ENCODE data around the gene CCDC167.
"Not testable (repeated sequence)": the region's sequence is repeated elsewhere in the genome, so short reads cannot be mapped to it uniquely, and the experiment has no call there.

CCDC167 gene

DNA sequence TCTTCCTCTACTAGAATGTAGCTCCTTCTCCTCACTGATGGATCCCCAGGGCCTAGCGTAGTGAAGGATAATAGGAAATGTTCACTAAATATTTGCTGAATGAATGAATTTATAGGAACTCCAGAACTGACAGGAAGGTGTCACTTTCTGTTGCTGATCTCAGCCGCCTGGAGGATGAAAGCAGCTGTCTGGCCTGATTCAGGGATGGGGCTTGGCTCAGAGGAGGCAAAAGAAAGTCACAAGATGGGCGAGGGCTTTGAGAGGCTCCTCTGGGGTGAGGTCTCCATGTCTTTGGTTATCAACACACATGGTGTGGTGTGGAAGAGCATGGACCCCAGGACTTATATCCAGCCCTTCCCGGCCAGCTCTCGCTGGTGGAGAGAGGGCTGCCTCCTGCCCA lies 11.5 kb upstream of the CCDC167 start:
- DNase-seq (ENCODE audit: low read depth in 2 of 2), result no peak

DNA sequence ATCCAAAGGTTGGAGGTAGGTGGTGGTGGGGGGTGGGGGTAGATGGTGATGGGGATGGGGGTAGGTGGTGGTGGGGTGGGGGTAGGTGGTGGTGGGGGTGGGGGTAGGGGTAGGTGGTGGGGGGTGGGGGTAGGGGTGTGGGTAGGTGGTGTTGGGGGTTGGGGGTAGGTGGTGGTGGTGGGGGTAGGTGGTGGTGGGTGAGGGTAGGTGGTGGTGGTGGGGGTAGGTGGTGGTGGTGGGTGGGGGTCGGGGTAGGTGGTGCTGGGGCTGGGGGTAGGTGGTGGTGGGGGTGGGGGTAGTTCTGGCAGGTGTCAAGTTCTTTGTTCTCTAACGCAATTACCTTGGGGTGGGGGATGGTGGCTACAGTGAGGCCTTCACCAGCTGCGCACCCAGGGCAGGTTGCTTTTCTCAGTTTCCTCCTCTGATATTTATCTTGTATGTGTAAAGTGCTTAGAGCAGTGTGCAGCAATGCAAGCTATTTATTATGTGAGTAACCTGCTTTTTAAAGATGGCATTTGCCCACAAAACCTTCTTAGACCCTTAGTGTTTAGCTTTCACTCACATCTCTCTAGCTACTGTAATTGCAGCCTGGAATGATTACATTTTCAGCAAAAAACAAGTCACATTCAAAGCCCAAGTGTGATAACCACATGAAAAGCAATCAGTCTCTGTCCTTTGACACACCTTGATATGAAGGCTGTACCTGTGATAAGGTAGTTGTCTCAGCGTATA lies 8.2 kb upstream of the CCDC167 start:
- DNase-seq (ENCODE audit: low read depth in 2 of 2), result no peak

DNA sequence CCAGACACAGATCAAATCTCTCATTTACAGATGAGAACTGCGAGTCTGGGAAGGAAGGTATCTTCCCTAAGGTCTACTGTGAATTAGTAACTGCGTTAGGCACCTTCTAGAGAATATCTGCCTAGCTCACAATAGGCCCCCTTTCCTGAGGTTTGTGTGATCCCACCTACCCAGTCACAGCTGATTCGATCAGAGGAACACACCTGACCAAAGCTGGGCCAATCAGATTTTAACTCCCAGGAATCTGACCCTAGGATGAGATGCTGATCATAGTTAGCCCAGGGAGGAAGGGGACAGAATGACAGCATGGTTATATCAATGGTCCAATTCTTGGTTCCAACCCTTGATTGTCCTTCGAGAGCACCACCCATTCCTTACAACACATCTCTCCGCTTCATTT lies 7.4 kb upstream of the CCDC167 start:
- DNase-seq (ENCODE audit: low read depth in 2 of 2), result no peak

DNA sequence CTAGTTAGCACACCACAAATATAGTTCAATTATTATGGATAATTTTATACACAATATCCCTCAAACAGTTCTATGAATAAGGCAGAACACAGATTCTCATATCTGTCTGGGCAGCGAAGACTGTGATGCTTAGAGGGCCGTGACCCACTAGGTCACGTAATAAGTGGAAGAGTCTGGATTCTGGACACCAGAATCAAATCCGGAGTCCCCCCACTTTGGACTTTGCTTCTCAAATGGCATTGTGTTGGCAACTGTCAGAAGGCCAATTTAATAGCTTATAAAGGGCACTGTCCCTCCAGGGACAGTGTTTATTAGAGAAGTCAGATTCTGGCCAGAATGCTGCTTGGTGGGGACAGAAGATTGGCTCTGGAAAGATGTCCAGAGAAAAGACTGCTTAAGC lies 6.8 kb upstream of the CCDC167 start:
- DNase-seq (ENCODE audit: low read depth in 2 of 2), result no peak

DNA sequence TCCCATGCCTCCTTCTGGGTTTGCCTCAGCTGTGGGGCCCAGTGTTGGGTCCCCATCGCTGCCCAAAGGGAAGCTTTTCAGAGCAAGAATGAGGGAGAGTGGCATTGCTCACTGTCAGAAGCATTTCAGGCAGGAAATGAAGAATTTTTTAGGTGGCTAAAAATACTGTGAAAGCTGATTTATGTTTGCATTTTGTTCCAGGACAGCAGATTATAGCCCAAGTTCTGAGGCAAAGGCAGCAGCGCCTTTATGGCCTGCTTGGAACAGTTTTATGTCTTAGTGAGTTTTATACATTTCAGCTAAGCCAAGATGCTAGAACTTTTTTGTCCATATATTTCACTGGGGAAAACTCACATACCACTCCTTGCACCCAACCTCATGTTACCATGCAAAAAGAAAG lies 4.3 kb upstream of the CCDC167 start:
- no peak for DNase-seq (ENCODE audit: low read depth in 2 of 2)

DNA sequence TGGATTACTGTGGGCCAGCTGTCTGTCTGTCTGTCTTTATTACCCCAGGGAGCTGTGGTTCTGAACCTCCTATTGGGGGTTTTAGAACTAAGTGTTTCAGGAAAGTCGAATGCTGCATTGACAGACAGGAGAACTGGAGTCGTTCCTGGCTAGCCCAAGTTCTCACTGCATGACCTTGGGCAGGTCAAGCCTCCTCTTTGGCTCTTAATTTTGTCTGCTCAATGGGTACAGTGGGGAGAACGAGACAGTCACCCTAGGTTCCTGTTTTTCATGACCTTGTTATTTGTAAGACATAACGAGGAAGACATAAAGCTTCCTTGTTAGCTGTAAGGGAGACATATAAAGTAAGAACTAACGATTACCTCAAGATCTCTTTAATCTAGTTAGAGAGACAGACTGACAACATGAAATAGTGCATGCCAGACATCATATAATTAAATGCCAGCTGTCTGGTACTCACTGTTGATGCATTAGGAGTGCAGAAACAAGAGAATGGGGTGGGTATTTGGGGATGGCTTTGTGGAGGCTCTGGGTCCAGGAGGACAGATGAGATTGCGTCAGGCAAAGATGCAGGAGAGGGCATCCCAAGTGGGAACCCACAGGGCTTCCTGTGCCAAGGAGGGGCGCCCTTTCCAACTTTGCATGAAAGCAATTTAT lies 3.7 kb upstream of the CCDC167 start:
- DNase-seq (ENCODE audit: low read depth in 2 of 2), result no peak

DNA sequence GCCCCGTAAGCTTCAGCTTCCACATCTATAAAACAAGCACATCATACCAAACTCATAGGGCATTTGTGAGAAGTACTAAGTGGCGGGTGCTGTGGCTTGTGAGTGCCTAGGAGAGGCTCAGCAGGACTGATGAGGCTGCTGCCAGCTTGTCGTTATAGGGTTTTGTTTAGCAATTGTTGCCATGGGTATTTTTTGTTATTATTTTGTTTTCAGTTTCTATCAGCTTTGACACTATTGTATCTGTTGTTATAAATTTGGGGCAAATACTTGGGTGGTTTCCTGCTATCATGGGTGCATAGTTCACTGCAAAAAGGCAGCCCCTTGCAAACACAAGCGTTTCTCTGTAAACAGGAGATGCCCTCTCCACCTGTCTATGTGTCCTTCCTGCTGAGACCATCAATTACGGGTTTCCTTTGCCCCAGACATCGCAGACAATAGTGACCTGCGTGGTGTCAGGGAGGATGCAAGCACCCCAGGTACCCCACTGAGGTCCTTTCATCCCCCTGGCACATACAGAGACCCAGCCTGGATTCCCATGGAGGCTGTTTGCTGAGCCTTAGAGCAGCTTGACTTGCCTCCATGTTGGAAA lies 3.1 kb upstream of the CCDC167 start:
- DNase-seq (ENCODE audit: low read depth in 2 of 2), result no peak

DNA sequence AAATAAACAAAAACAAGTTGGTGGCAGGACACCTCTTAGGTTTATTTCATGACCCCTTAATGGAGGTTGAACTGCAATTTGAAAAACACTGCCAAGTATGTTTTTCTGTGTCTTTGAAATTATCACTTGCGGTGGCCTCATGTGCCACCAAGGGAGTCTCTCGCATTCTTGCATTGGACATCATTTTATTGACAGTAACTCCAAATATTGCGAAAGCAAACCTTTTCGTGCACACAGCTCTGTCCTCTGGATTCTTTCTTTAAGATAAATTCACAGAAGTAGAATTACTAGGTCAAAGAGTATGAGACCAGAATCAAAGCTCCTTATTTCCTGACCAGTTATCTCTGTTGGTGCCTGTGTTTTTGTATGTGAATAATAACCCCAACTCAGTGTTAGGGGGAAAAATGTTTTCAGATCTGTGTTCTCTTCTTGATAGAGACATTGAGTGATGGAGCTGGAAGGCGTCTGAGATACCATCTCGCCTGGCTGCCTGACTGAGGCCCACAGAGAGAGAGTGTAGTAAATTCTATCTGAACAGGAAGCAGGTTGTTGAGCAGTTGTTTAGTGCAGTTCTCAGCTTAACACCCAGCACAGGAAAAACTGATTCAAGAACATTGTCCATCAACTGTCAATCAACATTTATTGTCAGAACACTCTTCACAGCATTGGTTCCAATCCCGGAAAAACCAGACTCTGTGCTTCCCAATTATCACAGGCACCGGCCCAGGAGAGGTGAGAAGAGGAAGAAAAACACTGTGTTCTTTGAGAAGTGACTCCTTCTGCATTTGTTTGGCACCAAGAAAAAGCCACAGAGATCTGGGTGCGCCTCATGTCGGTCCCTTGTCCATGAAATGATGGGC lies 2.2 kb upstream of the CCDC167 start:
- DNase-seq (ENCODE audit: low read depth in 2 of 2), result no peak

DNA sequence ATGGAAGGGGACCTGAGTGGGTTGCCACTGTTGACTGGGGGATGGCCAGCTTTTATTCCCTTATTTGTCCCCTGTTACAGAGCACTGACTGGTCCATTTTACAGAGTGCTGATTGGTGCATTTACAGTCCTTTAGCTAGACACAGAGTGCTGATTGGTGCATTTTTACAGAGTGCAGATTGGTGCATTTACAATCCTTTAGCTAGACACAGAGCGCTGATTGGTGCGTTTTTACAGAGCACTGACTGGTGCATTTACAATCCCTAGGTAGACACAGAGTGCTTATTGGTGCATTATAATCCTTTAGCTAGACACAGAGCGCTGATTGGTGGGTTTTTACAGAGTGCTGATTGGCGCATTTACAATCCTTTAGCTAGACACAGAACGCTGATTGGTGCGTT lies 1.2 kb upstream of the CCDC167 start:
- DNase-seq (ENCODE audit: low read depth in 2 of 2), result not testable (repeated sequence)

DNA sequence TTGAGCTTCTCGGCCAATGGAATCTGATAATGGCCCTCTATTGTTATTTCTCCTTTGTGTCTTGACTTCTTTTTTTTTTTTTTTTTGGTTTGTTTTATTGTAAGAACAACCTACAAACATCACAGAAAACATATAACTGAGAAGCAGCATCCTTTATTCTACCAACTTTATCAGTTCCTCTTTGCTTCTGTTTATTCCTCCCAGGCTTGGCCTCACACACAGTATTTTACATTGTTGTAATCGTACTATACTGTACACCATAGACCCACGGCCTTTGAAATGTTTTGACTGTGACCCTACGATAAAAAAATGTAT lies 558 bp upstream of the CCDC167 start:
- no peak for DNase-seq (ENCODE audit: low read depth in 2 of 2)

DNA sequence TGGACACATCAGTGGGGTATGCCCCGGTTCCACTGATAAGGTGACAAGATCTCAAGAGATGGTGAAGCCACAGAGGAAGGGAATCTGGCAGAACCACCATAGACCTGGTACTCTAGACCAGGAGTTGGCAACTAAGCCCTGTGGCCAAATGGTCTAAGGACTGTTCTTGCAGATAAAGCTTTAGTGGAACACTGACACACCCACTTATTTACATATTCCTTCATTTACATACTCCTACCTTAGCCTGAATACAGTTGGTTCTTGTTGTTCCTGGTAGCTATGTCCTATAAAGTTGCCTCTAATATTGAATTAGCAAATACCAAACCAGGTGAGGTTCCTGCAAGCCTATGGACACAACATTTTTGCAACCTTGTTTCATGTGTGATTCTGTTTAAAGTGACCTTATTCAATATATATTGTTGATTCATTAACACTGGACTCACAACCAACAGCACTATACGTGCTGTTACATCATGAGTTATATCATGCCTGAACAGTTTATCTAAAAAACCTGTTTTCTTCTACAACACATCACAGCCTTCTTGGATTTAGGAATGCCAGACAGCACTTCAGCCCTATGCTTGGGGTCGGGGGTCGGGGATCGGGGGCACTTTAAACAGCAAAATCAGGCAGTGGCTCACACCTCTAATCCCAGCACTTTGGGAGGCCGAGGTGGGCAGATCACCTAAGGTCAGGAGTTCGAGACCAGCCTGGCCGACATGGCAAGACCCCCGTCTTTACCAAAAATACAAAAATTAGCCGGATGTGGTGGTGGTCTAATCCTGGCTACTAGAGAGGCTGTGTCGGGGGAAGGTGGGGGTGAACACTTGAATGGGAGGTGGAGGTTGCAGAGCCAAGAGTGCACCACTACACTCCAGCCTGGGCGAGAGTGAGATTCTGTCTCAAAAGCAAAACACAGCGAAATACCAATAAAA lies 2.5 kb downstream of the CCDC167 start:
- no peak for DNase-seq (ENCODE audit: low read depth in 2 of 2)

DNA sequence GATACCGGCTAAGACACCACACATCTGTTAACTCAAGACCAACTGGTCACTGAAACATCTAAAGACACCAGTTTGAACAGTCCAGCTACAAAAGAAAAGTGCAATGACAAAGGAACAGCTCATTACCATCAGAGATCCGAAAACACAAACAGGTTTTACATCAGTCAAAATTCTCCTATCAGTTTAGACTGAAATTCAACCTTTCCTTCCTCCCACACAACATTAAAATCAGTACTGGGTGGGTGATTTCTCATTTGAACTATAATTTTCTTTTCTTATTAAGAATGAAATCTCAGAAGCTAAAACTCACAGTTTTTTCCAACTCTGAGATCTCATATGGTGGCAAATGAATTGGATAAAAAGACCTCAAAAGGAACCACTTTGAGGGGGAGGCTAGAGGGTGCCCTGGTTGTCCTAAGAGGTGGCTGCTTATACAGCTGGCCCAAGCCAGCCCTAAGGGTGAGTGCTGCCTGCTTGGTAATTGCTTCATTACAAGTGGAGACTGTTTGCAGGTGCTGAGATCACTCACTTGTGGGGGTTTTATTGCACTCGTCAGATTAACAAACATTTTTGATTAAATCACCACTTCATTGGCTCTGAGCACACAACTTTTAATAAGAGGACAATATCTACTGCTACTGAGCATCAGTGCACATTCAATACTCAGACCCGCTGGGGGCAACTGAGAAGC lies 4.3 kb downstream of the CCDC167 start:
- DNase-seq (ENCODE audit: low read depth in 2 of 2), result peak in 1 of 2 donors; percentile 25

DNA sequence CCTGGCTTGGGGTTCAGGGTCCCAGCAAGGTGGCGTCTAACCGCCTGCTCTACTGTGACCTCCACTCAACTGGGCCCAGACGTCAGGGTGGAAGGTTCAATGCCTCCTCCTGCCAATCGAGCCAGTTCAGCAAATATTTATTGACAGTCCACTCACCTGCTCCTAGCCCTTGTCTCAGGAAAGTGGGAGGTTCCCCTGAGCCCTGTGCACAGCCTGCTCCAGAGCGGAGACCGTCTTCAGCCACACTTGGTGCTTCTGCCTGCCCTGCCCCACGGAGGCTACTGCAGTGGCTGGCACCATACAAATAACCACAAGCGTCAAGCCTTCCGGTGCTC lies 6.1 kb downstream of the CCDC167 start:
- no peak for DNase-seq (ENCODE audit: low read depth in 2 of 2)

DNA sequence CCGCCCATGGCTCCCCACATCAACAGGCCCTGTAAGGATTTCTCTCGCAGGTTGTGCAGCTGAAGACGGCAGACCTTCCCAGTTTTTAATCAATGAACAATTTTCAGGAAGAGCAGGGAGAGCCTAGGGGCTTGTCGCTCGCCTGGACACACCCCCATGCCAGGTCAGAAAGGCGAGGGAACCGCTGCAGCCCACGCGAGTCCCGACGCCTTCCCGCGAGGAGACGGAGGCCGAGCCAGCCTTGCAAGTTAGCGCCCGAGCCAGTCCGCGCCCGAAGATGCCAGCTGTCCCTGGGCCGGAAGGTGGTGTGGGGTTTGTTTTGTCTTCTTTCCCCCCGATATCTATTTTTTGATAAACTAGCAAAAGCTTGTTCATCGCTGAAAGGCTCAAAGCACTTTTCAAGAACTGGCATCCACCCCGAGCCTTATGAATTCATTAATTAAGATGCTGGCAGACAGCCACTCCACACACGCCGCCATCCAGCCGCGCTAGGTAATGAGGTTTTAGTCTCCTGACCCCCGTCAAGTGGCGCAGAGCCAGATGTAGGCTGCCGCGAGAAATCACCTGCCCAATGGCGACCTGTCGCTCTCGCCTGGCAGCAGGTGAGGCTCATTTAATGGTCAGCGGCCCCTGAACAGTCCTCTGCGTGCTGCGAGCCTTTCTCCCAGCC lies 6.6 kb downstream of the CCDC167 start:
- DNase-seq (ENCODE audit: low read depth in 2 of 2), result no peak

DNA sequence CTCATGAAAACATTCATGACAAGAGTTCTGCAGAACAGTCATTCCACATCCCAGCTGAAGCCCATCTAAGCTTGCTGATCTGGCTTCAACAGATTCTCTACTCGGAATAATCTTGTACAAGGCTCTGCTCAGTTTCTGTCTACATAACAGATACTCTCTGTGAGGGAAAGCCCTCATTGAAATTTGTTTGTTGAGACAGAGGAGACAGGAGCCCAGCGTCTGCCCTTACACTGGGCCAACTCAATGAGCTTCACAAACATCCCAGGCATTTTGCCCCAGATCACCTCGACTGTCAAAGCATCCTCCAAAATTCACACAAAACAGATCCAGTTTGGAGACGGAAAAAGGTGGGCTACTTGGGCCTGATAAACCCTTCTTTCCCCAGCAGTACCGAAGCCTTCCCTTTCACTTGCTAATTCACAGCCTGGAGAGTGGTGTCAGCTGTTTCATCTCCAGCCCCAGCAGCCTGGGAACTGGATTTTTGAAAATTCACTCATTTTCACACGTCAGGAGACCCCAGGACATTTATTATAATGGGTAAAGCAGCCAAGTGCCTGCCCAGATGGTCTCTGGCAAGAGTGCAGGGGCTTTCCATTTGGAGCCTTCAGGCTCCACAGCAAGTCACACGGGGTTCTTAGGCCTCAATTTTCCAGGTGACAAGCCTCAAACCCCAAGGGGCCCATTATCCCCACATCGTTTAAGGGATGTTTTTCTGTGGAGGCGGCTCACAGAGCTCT lies 7.3 kb downstream of the CCDC167 start:
- no peak for DNase-seq (ENCODE audit: low read depth in 2 of 2)

DNA sequence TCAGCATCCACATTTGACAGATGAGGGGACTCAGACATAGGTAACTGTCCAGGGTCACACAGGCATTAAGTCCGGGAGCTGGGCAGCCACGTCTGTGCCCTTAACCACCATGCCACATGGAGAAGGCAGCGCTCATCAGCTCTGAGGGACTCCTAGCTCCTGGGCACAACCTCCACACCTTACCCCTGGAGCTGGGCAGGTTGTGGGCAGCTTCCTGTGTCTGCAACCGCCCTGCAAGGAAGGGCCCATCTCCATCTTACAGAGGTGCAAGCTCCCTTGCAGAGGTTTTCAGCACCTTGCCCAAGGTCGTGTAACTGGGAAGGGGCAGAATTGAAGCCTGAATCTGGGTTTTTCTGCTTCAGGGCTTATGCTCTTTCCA lies 7.9 kb downstream of the CCDC167 start:
- DNase-seq (ENCODE audit: low read depth in 2 of 2), result no peak

DNA sequence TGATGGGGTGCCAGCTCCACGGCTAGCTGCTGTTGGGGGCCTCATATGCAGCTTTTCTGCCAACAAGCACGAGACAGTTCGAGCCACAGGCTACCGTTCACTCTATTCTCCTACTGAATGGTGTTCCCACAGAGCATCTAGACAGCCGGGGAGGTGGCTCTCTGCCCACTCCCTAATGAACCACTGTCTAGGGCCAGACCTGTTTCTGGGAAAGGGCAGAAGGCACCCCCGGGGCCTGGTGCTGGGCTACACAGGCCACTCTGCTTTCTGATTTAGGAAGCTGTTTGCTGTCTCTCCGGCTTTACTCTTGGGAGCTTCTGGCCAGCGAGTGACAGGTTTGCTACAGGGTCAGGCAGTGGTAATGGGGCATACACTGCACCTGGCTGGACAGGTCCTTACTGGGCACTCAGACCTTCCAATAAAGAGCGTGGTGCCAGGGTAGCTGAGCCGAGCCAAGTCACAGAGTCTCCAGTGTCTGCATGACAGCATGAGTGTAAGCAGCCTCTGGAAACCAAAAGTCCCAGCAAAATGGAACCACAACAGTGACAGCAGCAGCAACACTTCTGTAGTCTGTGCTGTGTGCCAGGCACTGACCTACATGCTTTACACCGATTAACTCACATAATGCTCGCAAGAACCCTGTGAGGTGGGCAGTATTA lies 8.4 kb downstream of the CCDC167 start:
- DNase-seq (ENCODE audit: low read depth in 2 of 2), result no peak

DNA sequence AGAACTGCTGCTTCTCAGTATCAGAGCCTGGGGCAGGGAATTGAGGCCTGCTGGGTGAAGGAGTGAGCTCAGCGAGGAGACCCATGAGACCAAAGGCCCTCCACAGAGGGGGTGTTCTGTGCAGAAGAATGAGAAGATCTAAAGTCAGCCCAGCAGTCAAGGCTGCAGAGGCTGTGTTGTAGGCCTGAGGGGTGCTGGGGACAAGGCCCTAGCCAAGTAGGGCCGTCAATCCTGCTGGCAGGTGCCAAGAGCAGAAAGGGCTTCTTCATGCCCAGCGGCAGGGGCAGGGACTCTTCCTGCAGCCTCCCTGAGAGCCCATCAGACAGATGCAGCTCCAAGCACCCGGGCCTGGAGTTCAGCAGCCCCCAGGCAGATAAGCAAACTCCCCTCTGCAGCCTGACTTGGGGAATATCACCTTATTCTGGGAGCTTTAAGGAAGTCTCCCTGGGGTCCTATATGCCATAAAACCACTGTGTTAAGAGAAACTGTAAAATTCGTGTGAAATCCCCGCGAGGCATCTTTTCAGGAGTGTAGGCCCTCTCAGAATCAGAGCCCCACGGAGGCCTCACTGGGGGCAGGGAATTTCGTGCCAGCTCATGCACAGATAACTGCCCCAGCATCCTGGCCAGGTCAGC lies 9.0 kb downstream of the CCDC167 start:
- DNase-seq (ENCODE audit: low read depth in 2 of 2), result no peak
